ENCODE data around the gene TSSK3. TPM values are rescaled to one million over a fixed set of nuclear protein-coding genes. Genes with fewer than 3 reads are reported as not detected.
A peak's percentile ranks its signal among the peaks of the same experiment; 100 is the strongest.

Gene TSSK3
- total and polyA plus RNA-seq, 9 of the 15 experiments (the other 6 are each of a cell fraction or from before 2014, with no cell fraction given) = 0.27 to 2.8 (median 1.9) TPM

- TF ChIP-seq ZMIZ1 (IDR thresholded peaks at IDR 0.05; ENCODE audit: low read depth in 2 of 2, low read length in 2 of 2) (peak in 1 of 2 experiments; percentile 80; a peak in 2 of 4 replicates), CBX8 (IDR thresholded peaks at IDR 0.05; ENCODE audit: borderline replicate concordance, extremely low read depth, low read depth, low read length, poor library complexity, severe bottlenecking) (no peak), PHB2 (IDR thresholded peaks at IDR 0.05; ENCODE audit: low read depth) (no peak), CSDE1 (IDR thresholded peaks at IDR 0.05) (no peak), ADNP (tag; IDR thresholded peaks at IDR 0.05) (no peak), TEAD4 (IDR thresholded peaks at IDR 0.05; ENCODE audit: low read length) (peak; percentile 71), TEAD4 (CRISPR knock-in tag; IDR thresholded peaks at IDR 0.05; ENCODE audit: borderline replicate concordance) (no peak), SIX5 (IDR thresholded peaks at IDR 0.05; ENCODE audit: borderline replicate concordance in 1 of 2, insufficient read depth in 1 of 2, low read depth in 1 of 2, low read length in 2 of 2) (peak in 1 of 2 experiments; percentile 33; a peak in 1 of 4 replicates), ARHGAP35 (IDR thresholded peaks at IDR 0.05; ENCODE audit: partially characterized antibody) (no peak)
- TF ChIP-seq, protein P1, sequence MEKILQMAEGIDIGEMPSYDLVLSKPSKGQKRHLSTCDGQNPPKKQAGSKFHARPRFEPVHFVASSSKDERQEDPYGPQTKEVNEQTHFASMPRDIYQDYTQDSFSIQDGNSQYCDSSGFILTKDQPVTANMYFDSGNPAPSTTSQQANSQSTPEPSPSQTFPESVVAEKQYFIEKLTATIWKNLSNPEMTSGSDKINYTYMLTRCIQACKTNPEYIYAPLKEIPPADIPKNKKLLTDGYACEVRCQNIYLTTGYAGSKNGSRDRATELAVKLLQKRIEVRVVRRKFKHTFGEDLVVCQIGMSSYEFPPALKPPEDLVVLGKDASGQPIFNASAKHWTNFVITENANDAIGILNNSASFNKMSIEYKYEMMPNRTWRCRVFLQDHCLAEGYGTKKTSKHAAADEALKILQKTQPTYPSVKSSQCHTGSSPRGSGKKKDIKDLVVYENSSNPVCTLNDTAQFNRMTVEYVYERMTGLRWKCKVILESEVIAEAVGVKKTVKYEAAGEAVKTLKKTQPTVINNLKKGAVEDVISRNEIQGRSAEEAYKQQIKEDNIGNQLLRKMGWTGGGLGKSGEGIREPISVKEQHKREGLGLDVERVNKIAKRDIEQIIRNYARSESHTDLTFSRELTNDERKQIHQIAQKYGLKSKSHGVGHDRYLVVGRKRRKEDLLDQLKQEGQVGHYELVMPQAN (IDR thresholded peaks at IDR 0.05; ENCODE audit: borderline replicate concordance) = peak; percentile 82
- TF ChIP-seq, protein P2, sequence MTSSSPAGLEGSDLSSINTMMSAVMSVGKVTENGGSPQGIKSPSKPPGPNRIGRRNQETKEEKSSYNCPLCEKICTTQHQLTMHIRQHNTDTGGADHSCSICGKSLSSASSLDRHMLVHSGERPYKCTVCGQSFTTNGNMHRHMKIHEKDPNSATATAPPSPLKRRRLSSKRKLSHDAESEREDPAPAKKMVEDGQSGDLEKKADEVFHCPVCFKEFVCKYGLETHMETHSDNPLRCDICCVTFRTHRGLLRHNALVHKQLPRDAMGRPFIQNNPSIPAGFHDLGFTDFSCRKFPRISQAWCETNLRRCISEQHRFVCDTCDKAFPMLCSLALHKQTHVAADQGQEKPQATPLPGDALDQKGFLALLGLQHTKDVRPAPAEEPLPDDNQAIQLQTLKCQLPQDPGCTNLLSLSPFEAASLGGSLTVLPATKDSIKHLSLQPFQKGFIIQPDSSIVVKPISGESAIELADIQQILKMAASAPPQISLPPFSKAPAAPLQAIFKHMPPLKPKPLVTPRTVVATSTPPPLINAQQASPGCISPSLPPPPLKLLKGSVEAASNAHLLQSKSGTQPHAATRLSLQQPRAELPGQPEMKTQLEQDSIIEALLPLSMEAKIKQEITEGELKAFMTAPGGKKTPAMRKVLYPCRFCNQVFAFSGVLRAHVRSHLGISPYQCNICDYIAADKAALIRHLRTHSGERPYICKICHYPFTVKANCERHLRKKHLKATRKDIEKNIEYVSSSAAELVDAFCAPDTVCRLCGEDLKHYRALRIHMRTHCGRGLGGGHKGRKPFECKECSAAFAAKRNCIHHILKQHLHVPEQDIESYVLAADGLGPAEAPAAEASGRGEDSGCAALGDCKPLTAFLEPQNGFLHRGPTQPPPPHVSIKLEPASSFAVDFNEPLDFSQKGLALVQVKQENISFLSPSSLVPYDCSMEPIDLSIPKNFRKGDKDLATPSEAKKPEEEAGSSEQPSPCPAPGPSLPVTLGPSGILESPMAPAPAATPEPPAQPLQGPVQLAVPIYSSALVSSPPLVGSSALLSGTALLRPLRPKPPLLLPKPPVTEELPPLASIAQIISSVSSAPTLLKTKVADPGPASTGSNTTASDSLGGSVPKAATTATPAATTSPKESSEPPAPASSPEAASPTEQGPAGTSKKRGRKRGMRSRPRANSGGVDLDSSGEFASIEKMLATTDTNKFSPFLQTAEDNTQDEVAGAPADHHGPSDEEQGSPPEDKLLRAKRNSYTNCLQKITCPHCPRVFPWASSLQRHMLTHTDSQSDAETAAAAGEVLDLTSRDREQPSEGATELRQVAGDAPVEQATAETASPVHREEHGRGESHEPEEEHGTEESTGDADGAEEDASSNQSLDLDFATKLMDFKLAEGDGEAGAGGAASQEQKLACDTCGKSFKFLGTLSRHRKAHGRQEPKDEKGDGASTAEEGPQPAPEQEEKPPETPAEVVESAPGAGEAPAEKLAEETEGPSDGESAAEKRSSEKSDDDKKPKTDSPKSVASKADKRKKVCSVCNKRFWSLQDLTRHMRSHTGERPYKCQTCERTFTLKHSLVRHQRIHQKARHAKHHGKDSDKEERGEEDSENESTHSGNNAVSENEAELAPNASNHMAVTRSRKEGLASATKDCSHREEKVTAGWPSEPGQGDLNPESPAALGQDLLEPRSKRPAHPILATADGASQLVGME (CRISPR knock-in tag; IDR thresholded peaks at IDR 0.05) = no peak
- TF ChIP-seq, protein P3, sequence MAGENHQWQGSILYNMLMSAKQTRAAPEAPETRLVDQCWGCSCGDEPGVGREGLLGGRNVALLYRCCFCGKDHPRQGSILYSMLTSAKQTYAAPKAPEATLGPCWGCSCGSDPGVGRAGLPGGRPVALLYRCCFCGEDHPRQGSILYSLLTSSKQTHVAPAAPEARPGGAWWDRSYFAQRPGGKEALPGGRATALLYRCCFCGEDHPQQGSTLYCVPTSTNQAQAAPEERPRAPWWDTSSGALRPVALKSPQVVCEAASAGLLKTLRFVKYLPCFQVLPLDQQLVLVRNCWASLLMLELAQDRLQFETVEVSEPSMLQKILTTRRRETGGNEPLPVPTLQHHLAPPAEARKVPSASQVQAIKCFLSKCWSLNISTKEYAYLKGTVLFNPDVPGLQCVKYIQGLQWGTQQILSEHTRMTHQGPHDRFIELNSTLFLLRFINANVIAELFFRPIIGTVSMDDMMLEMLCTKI (IDR thresholded peaks at IDR 0.05; ENCODE audit: partially characterized antibody) = no peak
Observed at GRCh38 chr1:32394141-32394889, 32.0 kb downstream of the TSSK3 start, which contains the start of gene BSDC1 (continued).
